Choroid plexus epithelial cell (primary cell): ENCODE results near the gene WFDC5.

Experiments
- DNase-seq: peaks from one replicate; pipeline ENCODE4 v3.0.0-alpha.2; 2010; ENCODE audit warnings: low read depth
- H3K4me3 ChIP-seq: 2 replicates; pipeline ENCODE4 v1.5.1; 2011; ENCODE audit warnings: low read depth, mild to moderate bottlenecking, control low read depth, low read length, moderate library complexity
- CTCF ChIP-seq: conservative IDR thresholded peaks from 2 replicates; pipeline ENCODE4 v1.5.1; 2011; ENCODE audit warnings: low read depth, mild to moderate bottlenecking, control low read depth, inconsistent platforms, low read length, moderate library complexity

The WFDC5 gene

GRCh38 chr20:45115386-45115774 is 406 bp upstream of the WFDC5 start:
- no peak for TF ChIP-seq CTCF
- DNase-seq = no peak
- H3K4me3 ChIP-seq = no peak overlapping the region

GRCh38 chr20:45113865-45114264 is 1.1 kb downstream of the WFDC5 start:
- no peak for DNase-seq
- H3K4me3 ChIP-seq = no peak overlapping the region
- TF ChIP-seq CTCF = no peak

GRCh38 chr20:45112754-45113153 is 2.2 kb downstream of the WFDC5 start:
- no peak for TF ChIP-seq CTCF
- DNase-seq = no peak

GRCh38 chr20:45111799-45112471 is 3.0 kb downstream of the WFDC5 start:
- TF ChIP-seq CTCF = peak; percentile 66
- peak; percentile 36 for DNase-seq
- no peak overlapping the region for H3K4me3 ChIP-seq

More at GRCh38 chr20:45112754-45113153, 2.2 kb downstream of the WFDC5 start:
- H3K4me3 ChIP-seq = no peak overlapping the region

GRCh38 chr20:45111285-45111684 is 3.7 kb downstream of the WFDC5 start:
- no peak for TF ChIP-seq CTCF
- no peak overlapping the region for H3K4me3 ChIP-seq
- no peak for DNase-seq

- H3K4me3 ChIP-seq = no peak overlapping the region
- no peak for DNase-seq
- TF ChIP-seq CTCF = no peak
Observed at GRCh38 chr20:45110301-45110700, 4.7 kb downstream of the WFDC5 start.

GRCh38 chr20:45109634-45110033 is 5.3 kb downstream of the WFDC5 start:
- no peak overlapping the region for H3K4me3 ChIP-seq
- TF ChIP-seq CTCF = no peak
- DNase-seq = no peak
